Measurements from ENCODE around the gene VWA1. TPM values are rescaled to one million over a fixed set of nuclear protein-coding genes. Genes with fewer than 3 reads are reported as not detected.
A peak's percentile ranks its signal among the peaks of the same experiment; 100 is the strongest.

VWA1 gene, protein sequence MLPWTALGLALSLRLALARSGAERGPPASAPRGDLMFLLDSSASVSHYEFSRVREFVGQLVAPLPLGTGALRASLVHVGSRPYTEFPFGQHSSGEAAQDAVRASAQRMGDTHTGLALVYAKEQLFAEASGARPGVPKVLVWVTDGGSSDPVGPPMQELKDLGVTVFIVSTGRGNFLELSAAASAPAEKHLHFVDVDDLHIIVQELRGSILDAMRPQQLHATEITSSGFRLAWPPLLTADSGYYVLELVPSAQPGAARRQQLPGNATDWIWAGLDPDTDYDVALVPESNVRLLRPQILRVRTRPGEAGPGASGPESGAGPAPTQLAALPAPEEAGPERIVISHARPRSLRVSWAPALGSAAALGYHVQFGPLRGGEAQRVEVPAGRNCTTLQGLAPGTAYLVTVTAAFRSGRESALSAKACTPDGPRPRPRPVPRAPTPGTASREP
- total RNA-seq (10 to 100 TPM; 72.6 to 94.3 TPM), polyA plus RNA-seq (10 to 100 TPM; 51.7 to 65.6 TPM)
- long read RNA-seq, donor 1, full-length matches to known transcripts: 39 of 111 reads
- long read RNA-seq, donor 1, partial matches to known transcripts: 72 of 111 reads
- long read RNA-seq, donor 1, other reads (novel, unspliced or antisense): 0 of 111 reads
- long read RNA-seq, donor 2, full-length matches to known transcripts: 14 of 14 reads
- long read RNA-seq, donor 2, partial matches to known transcripts: 0 of 14 reads
- long read RNA-seq, donor 2, other reads (novel, unspliced or antisense): 0 of 14 reads
- long read RNA-seq, donor 3, full-length matches to known transcripts: 25 of 59 reads
- long read RNA-seq, donor 3, partial matches to known transcripts: 34 of 59 reads
- long read RNA-seq, donor 3, other reads (novel, unspliced or antisense): 0 of 59 reads
- long read RNA-seq, donor 4, full-length matches to known transcripts: 8 of 30 reads
- long read RNA-seq, donor 4, partial matches to known transcripts: 22 of 30 reads
- long read RNA-seq, donor 4, other reads (novel, unspliced or antisense): 0 of 30 reads
- long read RNA-seq, donor 5, full-length matches to known transcripts: 46 of 46 reads
- long read RNA-seq, donor 5, partial matches to known transcripts: 0 of 46 reads
- long read RNA-seq, donor 5, other reads (novel, unspliced or antisense): 0 of 46 reads

DNA sequence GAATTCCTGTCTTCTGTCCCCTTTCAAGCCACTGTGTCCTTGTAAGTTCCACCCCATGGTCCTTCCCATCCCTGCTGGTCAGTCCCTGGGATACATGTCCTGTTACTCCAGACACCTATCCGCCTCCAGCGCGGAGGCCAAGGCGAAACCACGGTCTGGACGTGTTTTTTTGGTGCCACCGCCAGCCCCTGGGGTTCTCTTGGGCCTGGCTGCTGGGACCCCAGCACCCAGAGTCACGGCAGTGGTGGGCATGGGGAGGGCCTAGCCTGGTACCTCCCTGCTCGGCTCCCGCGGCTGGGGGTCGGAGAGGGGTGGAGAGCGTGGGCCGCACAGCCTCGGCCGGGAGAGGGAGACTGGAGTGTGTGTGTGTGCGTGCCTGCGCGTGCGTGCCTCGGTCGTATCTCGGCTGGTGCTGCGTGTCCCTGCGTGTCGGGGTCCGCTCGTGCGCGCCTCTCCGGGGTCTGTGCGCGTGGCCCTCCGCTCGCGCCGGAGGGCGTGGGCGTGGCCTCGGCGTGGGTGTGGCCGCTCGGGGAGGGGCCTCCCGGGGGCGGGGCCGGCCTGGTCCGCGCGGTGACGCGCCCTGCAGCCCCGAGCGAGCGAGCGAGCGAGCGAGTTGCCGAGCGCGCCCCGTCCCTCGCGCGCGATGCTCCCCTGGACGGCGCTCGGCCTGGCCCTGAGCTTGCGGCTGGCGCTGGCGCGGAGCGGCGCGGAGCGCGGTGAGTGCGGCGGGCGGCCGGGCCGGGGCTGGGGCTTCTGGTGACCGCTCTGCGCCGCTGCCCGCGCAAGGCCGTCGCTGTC, at the start of gene VWA1:
TSS of gene VWA1 (plus strand) at position 585 of the 798 bp plus-strand sequence. CDS start at position 644, 59 bp downstream.
- Histone ChIP-seq H3K9ac (ENCODE audit: insufficient read depth in 1 of 2, low read length in 2 of 2) (peak within 1 kb of the TSS in 1 of 2 donors; percentile 23), H3K4me1 (ENCODE audit: control insufficient read depth in 5 of 5, insufficient read depth in 5 of 5, low read length in 5 of 5) (peaks cover 0 to 61% (median 45%) of the 10 kb centered on the region in 5 donors), H3K9me3 (ENCODE audit: control insufficient read depth in 4 of 4, insufficient read depth in 3 of 4, low read length in 3 of 4) (no peaks in the 10 kb centered on the region), H3K4me3 (peak within 1 kb of the TSS; percentile 53), H3K27ac (ENCODE audit: low read depth in 1 of 2, low read length in 1 of 2) (peak within 1 kb of the TSS; percentile 79 to 84), H3K36me3 (ENCODE audit: control insufficient read depth in 4 of 4, insufficient read depth in 4 of 4, low read length in 4 of 4) (peaks cover 0 to 5% (median 0%) of the 10 kb centered on the region in 4 donors), H3K27me3 (ENCODE audit: control insufficient read depth in 3 of 3, insufficient read depth in 3 of 3, low read length in 2 of 3) (no peaks in the 10 kb centered on the region)
- TF ChIP-seq, protein P1, sequence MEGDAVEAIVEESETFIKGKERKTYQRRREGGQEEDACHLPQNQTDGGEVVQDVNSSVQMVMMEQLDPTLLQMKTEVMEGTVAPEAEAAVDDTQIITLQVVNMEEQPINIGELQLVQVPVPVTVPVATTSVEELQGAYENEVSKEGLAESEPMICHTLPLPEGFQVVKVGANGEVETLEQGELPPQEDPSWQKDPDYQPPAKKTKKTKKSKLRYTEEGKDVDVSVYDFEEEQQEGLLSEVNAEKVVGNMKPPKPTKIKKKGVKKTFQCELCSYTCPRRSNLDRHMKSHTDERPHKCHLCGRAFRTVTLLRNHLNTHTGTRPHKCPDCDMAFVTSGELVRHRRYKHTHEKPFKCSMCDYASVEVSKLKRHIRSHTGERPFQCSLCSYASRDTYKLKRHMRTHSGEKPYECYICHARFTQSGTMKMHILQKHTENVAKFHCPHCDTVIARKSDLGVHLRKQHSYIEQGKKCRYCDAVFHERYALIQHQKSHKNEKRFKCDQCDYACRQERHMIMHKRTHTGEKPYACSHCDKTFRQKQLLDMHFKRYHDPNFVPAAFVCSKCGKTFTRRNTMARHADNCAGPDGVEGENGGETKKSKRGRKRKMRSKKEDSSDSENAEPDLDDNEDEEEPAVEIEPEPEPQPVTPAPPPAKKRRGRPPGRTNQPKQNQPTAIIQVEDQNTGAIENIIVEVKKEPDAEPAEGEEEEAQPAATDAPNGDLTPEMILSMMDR (IDR thresholded peaks at IDR 0.05; ENCODE audit: control extremely low read depth, extremely low read depth): no peak
- ATAC-seq (ENCODE audit: insufficient read depth, low FRiP score) (peak; percentile 49), DNase-seq (peak; percentile 80 to 88 (median 82))
- 7 to 9% methylated on average over 64 to 89 of the region's 89 CpGs for WGBS, 2 donors

DNA sequence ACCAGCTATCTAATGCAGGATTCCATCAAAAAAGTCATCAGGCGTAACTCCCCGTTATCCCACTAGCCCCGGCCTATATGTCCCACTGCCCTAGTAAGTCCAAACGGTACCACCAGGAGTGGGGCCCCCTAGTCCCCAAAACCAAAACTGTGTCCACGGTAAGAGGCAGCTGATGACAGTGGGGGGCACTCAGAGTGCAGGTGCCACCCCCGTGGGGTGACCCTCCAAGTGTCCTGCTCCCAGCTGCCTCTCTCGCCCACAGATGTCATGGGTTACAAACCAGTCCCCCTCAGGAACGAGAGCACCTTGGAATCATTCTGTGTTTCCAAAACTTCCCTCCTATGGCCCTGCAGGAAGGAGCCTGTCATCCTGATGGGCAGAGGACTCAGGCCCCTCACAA, 49.6 kb upstream of the VWA1 start:
- peaks cover 0 to 2% (median 0%) of the 10 kb centered on the region in 4 donors for H3K9me3 ChIP-seq (ENCODE audit: control insufficient read depth in 4 of 4, insufficient read depth in 3 of 4, low read length in 3 of 4)
- H3K36me3 ChIP-seq (ENCODE audit: control insufficient read depth in 4 of 4, insufficient read depth in 4 of 4, low read length in 4 of 4): peaks cover 19 to 52% (median 29%) of the 10 kb centered on the region in 4 donors
- 91 to 93% methylated on average over 8 of the region's 8 CpGs for WGBS, 2 donors
- H3K27me3 ChIP-seq (ENCODE audit: control insufficient read depth in 3 of 3, insufficient read depth in 3 of 3, low read length in 2 of 3): no peaks in the 10 kb centered on the region
- no peak overlapping the region for H3K4me3 ChIP-seq
- no peak for DNase-seq
- TF ChIP-seq, protein P1 (IDR thresholded peaks at IDR 0.05; ENCODE audit: control extremely low read depth, extremely low read depth): no peak
- peaks cover 0 to 4% (median 0%) of the 10 kb centered on the region in 5 donors for H3K4me1 ChIP-seq (ENCODE audit: control insufficient read depth in 5 of 5, insufficient read depth in 5 of 5, low read length in 5 of 5)
- no peak overlapping the region for H3K9ac ChIP-seq (ENCODE audit: insufficient read depth in 1 of 2, low read length in 2 of 2)
- no peak for ATAC-seq (ENCODE audit: insufficient read depth, low FRiP score)
- no peak overlapping the region for H3K27ac ChIP-seq (ENCODE audit: low read depth in 1 of 2, low read length in 1 of 2)

Measured in lung (tissue), 16 donors.